HS-5 (cell line): ENCODE results near the gene CENPM.

Source experiments
- DNase-seq: peaks from one replicate; pipeline ENCODE4 v3.0.0-alpha.2; 2012; ENCODE audit warnings: low read depth

Gene CENPM

GRCh38 chr22:41893591-41894375 lies 53.2 kb downstream of the CENPM start:
- no peak for DNase-seq

DNA sequence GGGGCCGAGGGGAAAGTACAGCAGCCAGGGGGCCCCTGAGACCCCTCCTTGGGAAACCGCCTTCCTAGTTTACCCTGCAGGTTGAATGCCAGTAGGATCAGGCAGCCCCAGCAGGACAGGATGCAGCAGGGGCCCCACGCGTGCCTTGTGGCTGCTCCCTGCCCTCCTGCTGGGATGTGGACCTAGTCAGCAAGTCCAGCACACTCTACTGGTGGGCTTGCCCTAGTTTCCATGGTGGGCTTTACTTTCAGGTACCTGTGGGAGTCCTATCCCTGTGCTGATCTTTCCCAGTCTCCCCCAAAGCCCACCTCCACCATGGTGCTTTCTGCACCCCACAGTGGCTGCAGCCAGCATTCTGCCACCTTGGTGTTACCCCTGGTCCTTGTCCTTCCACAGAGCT lies 54.2 kb downstream of the CENPM start:
- DNase-seq: no peak

DNA sequence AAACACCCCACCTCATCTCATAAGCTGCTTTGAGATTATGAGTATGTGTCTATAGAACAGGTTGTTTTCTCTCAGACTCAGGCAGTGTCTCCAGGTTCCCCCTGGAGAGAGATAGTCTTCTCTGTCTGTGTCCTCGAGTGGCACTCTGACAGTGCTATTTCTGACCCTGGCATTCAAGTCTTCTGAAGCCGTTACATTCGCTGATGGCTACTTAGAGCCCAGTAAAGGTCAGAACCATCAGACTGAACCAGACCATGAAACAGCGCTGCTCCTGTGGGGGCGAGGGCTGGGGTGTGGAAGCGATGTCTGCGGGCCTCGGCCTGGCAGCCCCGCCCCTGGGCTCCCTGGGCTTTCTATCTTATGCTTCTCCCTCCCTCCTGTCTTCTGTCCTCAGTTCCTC lies 55.5 kb downstream of the CENPM start:
- DNase-seq: no peak
